Activated B cell treated with CpG ODN at 0.5 μM for 24 hours (primary cell): ENCODE results near the gene VWC2L. TPM values are rescaled to one million over a fixed set of nuclear protein-coding genes. Genes with fewer than 3 reads are reported as not detected.

ENCODE experiments used
- ATAC-seq: fragments of 200-7000 bp; cut with Tn5 transposase; one replicate; pipeline ENCODE4 v1.10.0; 2021; ENCODE audit warnings: low read depth, mild to moderate bottlenecking, moderate library complexity
- CTCF ChIA-PET: fragments of 350-600 bp; sonication (Branson Sonifier 250); formaldehyde crosslinking; loops from one replicate; lab custom pipeline; 2021; ENCODE audit warnings: antibody characterized with exemption; lab: Charles Lee
- POLR2A ChIA-PET: fragments of 350-600 bp; sonication (Branson Sonifier 250); formaldehyde crosslinking; loops from one replicate; lab custom pipeline; 2021; ENCODE audit warnings: antibody characterized with exemption; lab: Charles Lee
- DNase-seq: peaks from one replicate; pipeline ENCODE4 v3.0.0; 2022
- H3K27ac Mint-ChIP-seq: one replicate; pipeline ENCODE4 v1.8.0; 2020; ENCODE audit warnings: mixed read lengths
- H3K27me3 Mint-ChIP-seq: one replicate; pipeline ENCODE4 v1.8.0; 2021; ENCODE audit warnings: mixed read lengths
- H3K36me3 Mint-ChIP-seq: one replicate; pipeline ENCODE4 v1.8.0; 2021; ENCODE audit warnings: low read depth, mixed read lengths
- H3K4me1 Mint-ChIP-seq: one replicate; pipeline ENCODE4 v1.8.0; 2021; ENCODE audit warnings: mixed read lengths
- H3K4me3 Mint-ChIP-seq: one replicate; pipeline ENCODE4 v1.8.0; 2020; ENCODE audit warnings: mild to moderate bottlenecking, mixed read lengths
- H3K9me3 Mint-ChIP-seq: one replicate; pipeline ENCODE4 v1.8.0; 2020; ENCODE audit warnings: mixed read lengths
- intact Hi-C: fragments of 100-400 bp; cut with micrococcal nuclease; formaldehyde crosslinking; loops from one replicate; pipeline ENCODE4 v1.15.1; 2024
- total RNA-seq: library from RNA; stranded (reverse); gene quantifications from 2 replicates; pipeline ENCODE4 v1.2.3, GENCODE V29; 2022
- TF ChIP-seq, protein P1 (sequence below): fragments of 200-600 bp; IDR thresholded peaks from one replicate; pipeline ENCODE4 v1.8.0; 2022; ENCODE audit warnings: antibody characterized with exemption, mild to moderate bottlenecking

VWC2L gene
- total RNA-seq, 1 donor from 2014 or later = not detected

DNA sequence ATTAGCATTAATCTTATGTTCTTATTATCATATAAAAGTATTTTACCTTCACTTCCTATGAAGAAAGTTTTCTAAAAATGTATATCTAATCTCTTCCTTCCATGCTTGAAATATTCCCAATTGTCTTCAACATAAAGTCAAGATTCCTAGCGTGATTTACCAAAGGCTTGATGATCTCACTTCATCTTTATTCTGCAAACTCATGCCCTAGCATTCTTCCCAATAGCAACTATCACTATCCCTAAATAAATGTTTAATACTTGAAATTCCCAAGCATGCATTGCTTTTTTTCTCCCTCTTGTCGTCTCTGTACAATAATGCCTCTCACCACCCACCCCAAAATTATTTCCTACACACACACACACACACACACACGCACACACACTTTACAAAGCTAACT is 125.8 kb downstream of the VWC2L start:
- Mint-ChIP-seq H3K4me1 (no peaks in the 10 kb centered on the region), H3K36me3 (no peaks in the 10 kb centered on the region), H3K9me3 (no peaks in the 10 kb centered on the region), H3K27me3 (no peaks in the 10 kb centered on the region), H3K27ac (no peak overlapping the region), H3K4me3 (no peak overlapping the region)
- ChIA-PET CTCF (no interaction called here), POLR2A (no interaction called here)
- ATAC-seq = no peak
- TF ChIP-seq, protein P1, sequence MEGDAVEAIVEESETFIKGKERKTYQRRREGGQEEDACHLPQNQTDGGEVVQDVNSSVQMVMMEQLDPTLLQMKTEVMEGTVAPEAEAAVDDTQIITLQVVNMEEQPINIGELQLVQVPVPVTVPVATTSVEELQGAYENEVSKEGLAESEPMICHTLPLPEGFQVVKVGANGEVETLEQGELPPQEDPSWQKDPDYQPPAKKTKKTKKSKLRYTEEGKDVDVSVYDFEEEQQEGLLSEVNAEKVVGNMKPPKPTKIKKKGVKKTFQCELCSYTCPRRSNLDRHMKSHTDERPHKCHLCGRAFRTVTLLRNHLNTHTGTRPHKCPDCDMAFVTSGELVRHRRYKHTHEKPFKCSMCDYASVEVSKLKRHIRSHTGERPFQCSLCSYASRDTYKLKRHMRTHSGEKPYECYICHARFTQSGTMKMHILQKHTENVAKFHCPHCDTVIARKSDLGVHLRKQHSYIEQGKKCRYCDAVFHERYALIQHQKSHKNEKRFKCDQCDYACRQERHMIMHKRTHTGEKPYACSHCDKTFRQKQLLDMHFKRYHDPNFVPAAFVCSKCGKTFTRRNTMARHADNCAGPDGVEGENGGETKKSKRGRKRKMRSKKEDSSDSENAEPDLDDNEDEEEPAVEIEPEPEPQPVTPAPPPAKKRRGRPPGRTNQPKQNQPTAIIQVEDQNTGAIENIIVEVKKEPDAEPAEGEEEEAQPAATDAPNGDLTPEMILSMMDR = no peak
- DNase-seq = no peak
- intact Hi-C loops = no loop called here

GRCh38 chr2:214537929-214538328 is 127.1 kb downstream of the VWC2L start:
- intact Hi-C loops = no loop called here
- DNase-seq (no peak), ATAC-seq (no peak)
- Mint-ChIP-seq H3K27ac (no peak overlapping the region), H3K27me3 (no peaks in the 10 kb centered on the region), H3K36me3 (no peaks in the 10 kb centered on the region), H3K4me1 (no peaks in the 10 kb centered on the region), H3K4me3 (no peak overlapping the region), H3K9me3 (no peaks in the 10 kb centered on the region)
- TF ChIP-seq, protein P1 = no peak
- ChIA-PET POLR2A (no interaction called here), CTCF (no interaction called here)

- no peaks in the 10 kb centered on the region for H3K36me3 Mint-ChIP-seq
- CTCF ChIA-PET = no interaction called here
- POLR2A ChIA-PET = no interaction called here
- TF ChIP-seq, protein P1 = no peak
- no peaks in the 10 kb centered on the region for H3K27me3 Mint-ChIP-seq
- no peak for ATAC-seq
- no peak for DNase-seq
- H3K4me3 Mint-ChIP-seq = no peak overlapping the region
- H3K4me1 Mint-ChIP-seq = no peaks in the 10 kb centered on the region
- H3K9me3 Mint-ChIP-seq = no peaks in the 10 kb centered on the region
- intact Hi-C loops = no loop called here
- no peak overlapping the region for H3K27ac Mint-ChIP-seq
Measured at GRCh38 chr2:214542295-214542694, 131.4 kb downstream of the VWC2L start.

GRCh38 chr2:214542866-214543265 is 132.0 kb downstream of the VWC2L start:
- Mint-ChIP-seq H3K27me3 (no peaks in the 10 kb centered on the region), H3K4me3 (no peak overlapping the region), H3K27ac (no peak overlapping the region), H3K36me3 (no peaks in the 10 kb centered on the region), H3K9me3 (no peaks in the 10 kb centered on the region), H3K4me1 (no peaks in the 10 kb centered on the region)
- CTCF ChIA-PET = no interaction called here
- ATAC-seq (no peak), DNase-seq (no peak)
- POLR2A ChIA-PET = no interaction called here
- intact Hi-C loops = no loop called here
- TF ChIP-seq, protein P1 = no peak

DNA sequence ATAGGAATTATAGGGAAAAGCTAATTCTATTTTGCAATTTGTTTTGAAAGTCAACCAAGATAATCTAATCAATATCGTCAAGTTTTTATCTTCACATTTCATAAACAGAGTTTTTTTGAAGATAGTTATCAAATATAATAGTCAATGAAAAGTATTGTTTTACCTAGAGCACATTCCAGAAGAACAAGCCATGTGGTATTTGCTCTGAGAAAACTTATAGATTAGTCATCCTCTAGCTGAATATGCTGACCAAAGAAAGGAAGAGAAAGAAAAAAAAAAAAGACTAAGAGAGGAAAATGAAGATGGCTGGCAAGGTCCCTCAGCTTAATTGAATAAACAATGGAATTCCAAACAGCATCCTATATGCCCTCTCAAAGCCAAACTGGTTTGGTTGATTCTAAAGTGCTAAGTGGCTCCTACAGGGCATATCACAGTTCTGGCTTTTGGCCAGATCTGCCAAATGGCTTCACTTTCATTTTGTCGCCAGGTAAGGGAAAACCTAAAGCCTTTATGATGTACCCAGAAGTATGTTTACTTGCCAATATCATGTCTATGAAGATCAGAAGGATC is 132.6 kb downstream of the VWC2L start:
- H3K36me3 Mint-ChIP-seq = no peaks in the 10 kb centered on the region
- H3K4me1 Mint-ChIP-seq = no peaks in the 10 kb centered on the region
- intact Hi-C loops = no loop called here
- no peaks in the 10 kb centered on the region for H3K9me3 Mint-ChIP-seq
- H3K27me3 Mint-ChIP-seq = no peaks in the 10 kb centered on the region
- TF ChIP-seq, protein P1 = no peak
- no peak overlapping the region for H3K4me3 Mint-ChIP-seq
- POLR2A ChIA-PET = no interaction called here
- no peak overlapping the region for H3K27ac Mint-ChIP-seq
- no peak for ATAC-seq
- CTCF ChIA-PET = no interaction called here
- no peak for DNase-seq
